HG03342 (cell line): ENCODE measurements around the gene TMEM254.
"Not testable (repeated sequence)": the region's sequence is repeated elsewhere in the genome, so short reads cannot be mapped to it uniquely, and the experiment has no call there.

Experiments
- ATAC-seq: cut with Tn5 transposase; IDR thresholded peaks from one replicate; pipeline ENCODE4 v1.9.1; 2021; ENCODE audit warnings: mild to moderate bottlenecking, moderate library complexity; ENCODE audit not compliant: unreplicated experiment

The TMEM254 gene

DNA sequence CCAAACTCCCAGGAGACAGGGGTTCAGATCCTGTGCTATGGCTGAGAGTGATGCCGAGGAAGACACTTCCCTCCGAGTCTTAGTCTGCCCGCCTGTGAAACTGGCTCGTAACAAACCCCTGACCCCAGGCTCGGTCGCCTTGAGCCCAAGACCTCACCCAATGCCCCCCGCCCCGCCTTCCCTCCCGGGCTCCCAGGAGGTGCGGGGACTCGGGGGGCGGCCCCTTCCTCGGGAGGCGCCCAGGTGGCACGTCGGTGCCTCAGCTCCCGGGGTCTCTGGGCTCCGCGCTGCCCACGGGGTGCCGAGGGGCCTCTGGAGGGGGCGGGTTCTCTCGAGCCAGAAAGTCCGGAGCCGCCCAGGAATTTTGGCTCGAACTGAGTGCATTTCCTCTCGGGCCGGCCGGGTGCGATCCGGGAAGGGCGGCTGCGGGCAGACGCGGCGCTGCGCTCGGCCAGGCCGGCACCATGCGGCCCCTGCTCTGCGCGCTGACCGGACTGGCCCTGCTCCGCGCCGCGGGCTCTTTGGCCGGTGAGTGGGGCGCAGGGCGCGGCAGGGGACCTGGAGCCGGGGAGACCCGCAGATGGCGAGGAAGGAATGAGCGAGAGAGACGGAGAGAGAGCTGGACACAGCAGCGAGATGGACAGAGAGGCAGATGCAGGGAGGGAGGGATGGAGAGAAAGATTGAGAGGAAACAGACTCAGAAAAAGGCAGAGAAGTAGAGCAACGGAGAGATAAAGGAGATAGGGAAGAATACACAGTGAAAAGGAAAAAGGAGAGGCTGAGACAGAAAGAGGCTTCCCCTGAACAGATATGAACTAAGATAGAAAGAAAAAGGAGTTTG, 54.1 kb downstream of the TMEM254 start, which contains the start of gene PLAC9:
Gene PLAC9 (plus strand): TSS at position 432 of the 841 bp plus-strand sequence. CDS start 33 bp downstream, at position 465.
- no peak for ATAC-seq

DNA sequence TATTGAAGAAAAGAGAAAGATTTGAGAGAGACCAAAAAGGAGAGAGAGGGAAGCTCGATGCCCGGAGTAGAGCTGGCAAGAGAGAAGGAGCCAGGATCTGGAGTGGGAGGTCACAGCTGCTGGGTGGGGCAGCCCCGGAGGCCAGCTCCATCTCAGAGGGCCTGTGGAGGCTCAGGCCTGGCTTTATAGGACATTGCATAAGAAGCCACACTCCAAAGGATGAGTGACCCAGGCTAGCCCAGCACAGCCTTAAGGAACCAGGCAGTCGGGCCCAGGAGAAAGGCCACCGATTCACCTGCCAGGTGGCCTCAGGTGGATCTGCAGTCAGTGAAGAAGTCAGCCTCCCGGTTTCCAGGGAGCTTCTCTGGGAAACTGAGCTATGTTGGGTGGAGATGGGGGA, 54.7 kb downstream of the TMEM254 start:
- no peak for ATAC-seq

GRCh38 chr10:80133687-80134086, 55.2 kb downstream of the TMEM254 start:
- not testable (repeated sequence) for ATAC-seq

GRCh38 chr10:80136134-80136571, 57.7 kb downstream of the TMEM254 start:
- ATAC-seq: no peak

GRCh38 chr10:80137031-80137862, 58.8 kb downstream of the TMEM254 start:
- no peak for ATAC-seq

DNA sequence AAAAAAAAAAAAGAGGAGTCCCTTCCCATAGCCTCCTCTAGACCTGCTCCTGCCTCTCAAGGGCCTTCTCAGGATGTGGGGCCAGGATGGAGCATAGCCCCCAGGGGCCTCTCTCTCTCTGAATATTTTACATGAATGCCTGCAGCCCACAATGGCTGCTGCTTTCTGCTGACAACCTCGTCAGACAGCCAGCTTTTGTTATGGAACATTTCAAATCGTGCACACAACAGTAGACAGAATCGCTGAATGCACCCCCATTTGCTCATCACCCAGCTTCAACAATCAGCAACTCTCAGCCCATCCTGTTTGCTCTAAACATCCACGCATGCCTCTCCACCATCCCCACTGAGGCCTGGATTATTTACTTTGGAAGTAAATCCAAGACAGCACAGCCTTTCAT, 59.5 kb downstream of the TMEM254 start:
- no peak for ATAC-seq

DNA sequence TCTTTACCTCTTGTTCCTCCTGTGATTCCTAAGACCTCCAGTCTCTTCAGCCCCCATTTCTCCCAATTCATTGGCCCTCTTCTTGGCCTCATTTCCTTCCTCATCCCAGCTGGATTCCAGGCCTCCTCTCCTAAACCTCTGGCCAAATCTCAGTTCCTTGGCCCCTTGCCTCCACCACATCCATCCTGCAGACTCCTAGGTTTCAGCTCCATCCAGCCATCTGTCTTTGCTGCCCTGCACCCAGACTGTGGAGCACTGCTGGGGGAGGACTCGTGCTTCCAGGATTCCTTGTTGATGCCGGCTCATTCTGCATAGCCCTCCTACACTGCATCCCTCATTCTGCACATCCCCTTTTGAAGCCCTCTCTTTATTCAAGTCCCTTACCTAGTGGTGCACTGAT, 60.8 kb downstream of the TMEM254 start:
- no peak for ATAC-seq

GRCh38 chr10:80140251-80140650, 61.8 kb downstream of the TMEM254 start:
- ATAC-seq: no peak

GRCh38 chr10:80141696-80142460, 63.4 kb downstream of the TMEM254 start:
- ATAC-seq: no peak
